HG03064 (cell line): ENCODE results near the gene EIF3M.
"Not testable (repeated sequence)": the region's sequence is repeated elsewhere in the genome, so short reads cannot be mapped to it uniquely, and the experiment has no call there.

Experiments
- ATAC-seq: cut with Tn5 transposase; IDR thresholded peaks from one replicate; pipeline ENCODE4 v1.9.1; 2021; ENCODE audit warnings: low read depth; ENCODE audit not compliant: unreplicated experiment

The EIF3M gene

GRCh38 chr11:32594272-32594671 is 10.6 kb downstream of the EIF3M start:
- no peak for ATAC-seq

- ATAC-seq = not testable (repeated sequence)
Observed at GRCh38 chr11:32596114-32596513, 12.5 kb downstream of the EIF3M start.

- ATAC-seq = no peak
Observed at GRCh38 chr11:32597921-32598320, 14.3 kb downstream of the EIF3M start.

- no peak for ATAC-seq
Observed at GRCh38 chr11:32602657-32603415, 19.2 kb downstream of the EIF3M start.

- ATAC-seq = no peak
Observed at GRCh38 chr11:32606220-32606619, 22.6 kb downstream of the EIF3M start.

GRCh38 chr11:32608826-32609225 is 25.2 kb downstream of the EIF3M start:
- ATAC-seq = not testable (repeated sequence)

GRCh38 chr11:32610797-32611352 is 27.2 kb downstream of the EIF3M start:
- no peak for ATAC-seq

GRCh38 chr11:32613500-32614151 is 30.0 kb downstream of the EIF3M start:
- no peak for ATAC-seq

- ATAC-seq = no peak
Observed at GRCh38 chr11:32615422-32615821, 31.8 kb downstream of the EIF3M start.

GRCh38 chr11:32616903-32617302 is 33.3 kb downstream of the EIF3M start:
- no peak for ATAC-seq

GRCh38 chr11:32630844-32631243 is 47.2 kb downstream of the EIF3M start:
- no peak for ATAC-seq

GRCh38 chr11:32635819-32636218 is 52.2 kb downstream of the EIF3M start:
- no peak for ATAC-seq

GRCh38 chr11:32641361-32641760 is 57.7 kb downstream of the EIF3M start:
- no peak for ATAC-seq

- ATAC-seq = no peak
Observed at GRCh38 chr11:32643526-32643925, 59.9 kb downstream of the EIF3M start.
